Measurements from ENCODE around the gene RANBP10. TPM values are rescaled to one million over a fixed set of nuclear protein-coding genes. Genes with fewer than 3 reads are reported as not detected.

The RANBP10 gene
- total RNA-seq, 3 donors from 2014 or later (not counting 1 experiment from before 2014, with no cell fraction given), result 20.9 to 25.8 (median 24.5) TPM

DNA sequence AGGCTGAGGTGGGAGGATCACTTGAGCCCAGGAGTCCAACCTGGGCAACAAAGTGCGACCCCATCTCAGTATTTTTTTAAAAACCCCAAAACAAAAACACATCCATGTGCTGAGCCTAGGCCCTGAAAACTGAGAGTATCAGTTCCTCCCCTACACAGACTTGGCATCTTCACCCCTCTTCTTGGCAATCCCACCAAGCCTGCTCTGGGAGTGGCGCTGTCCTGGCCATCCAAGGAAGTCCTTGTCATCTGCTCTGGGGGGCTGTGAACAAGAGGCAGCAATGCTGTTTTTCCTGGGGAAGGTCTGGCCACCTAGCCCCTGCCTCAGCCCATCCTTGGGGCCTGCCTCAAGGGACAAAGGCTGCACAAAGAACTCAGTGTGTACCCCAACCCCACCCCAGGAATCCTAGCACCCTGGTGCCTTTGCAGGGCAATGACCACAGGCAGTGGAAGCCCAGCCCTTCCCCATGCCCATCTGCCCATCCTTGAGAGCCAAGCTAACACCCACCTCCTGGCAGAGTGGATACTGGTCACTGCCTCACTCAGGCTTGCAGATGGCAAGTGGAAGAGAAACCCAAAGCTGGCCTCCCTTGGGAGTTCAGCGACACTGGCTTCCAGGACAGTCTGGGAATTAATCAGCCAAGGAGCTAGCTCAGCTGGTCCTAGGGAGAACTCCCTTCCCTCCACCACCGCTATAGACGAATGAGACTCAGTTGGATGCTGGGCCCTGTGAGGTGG lies 72.5 kb downstream of the RANBP10 start:
- Mint-ChIP-seq H3K4me1 (peaks cover 0 to 4% of the 10 kb centered on the region in 2 donors), H3K36me3 (no peaks in the 10 kb centered on the region), H3K27me3 (ENCODE audit: low read depth in 2 of 2) (no peaks in the 10 kb centered on the region), H3K9me3 (no peaks in the 10 kb centered on the region), H3K27ac (no peak overlapping the region), H3K4me3 (no peak overlapping the region)
- intact Hi-C loops (cut with micrococcal nuclease), result no loop called here
- Histone ChIP-seq H3K4me1 (ENCODE audit: control insufficient read depth, insufficient read depth, low read length) (no peaks in the 10 kb centered on the region), H3K9me3 (ENCODE audit: control insufficient read depth, insufficient read depth, low read length) (no peaks in the 10 kb centered on the region), H3K27me3 (ENCODE audit: control insufficient read depth, insufficient read depth, low read length) (no peaks in the 10 kb centered on the region), H3K4me3 (ENCODE audit: low read length) (no peak overlapping the region), H3K27ac (ENCODE audit: low read length) (no peak overlapping the region), H3K36me3 (ENCODE audit: control insufficient read depth, insufficient read depth, low read length) (peaks cover 40% of the 10 kb centered on the region)
- ATAC-seq (no peak), DNase-seq (no peak)
- no peak for TF ChIP-seq CTCF (IDR thresholded peaks at IDR 0.05)
- 91% methylated on average over 5 of the region's 5 CpGs for WGBS (ENCODE audit: insufficient coverage)

DNA sequence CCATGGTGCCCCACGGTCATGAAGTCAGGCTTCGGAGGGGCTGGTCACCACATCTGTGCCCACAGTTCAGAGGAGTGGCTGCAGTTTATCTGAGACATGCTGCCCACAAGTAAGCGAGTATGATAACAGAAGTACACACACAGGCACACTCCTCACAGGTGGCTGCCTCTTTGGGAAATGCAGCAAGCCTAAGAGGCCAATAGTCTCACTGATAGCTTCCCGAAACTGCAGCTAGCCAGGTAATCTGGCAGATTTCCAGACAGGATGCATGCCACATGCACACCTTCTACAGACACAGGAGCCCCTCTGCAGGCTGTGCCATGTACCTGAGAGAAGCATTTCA lies 74.6 kb downstream of the RANBP10 start:
- 87% methylated on average over 4 of the region's 4 CpGs for WGBS (ENCODE audit: insufficient coverage)
- H3K36me3 ChIP-seq (ENCODE audit: control insufficient read depth, insufficient read depth, low read length), result peaks cover 48% of the 10 kb centered on the region
- no peak for TF ChIP-seq CTCF (IDR thresholded peaks at IDR 0.05)
- H3K4me3 Mint-ChIP-seq, result no peak overlapping the region
- no peaks in the 10 kb centered on the region for H3K27me3 Mint-ChIP-seq (ENCODE audit: low read depth in 2 of 2)
- H3K9me3 Mint-ChIP-seq, result no peaks in the 10 kb centered on the region
- peaks cover 0 to 4% of the 10 kb centered on the region in 2 donors for H3K4me1 Mint-ChIP-seq
- intact Hi-C loops (cut with micrococcal nuclease), result no loop called here
- H3K27me3 ChIP-seq (ENCODE audit: control insufficient read depth, insufficient read depth, low read length), result no peaks in the 10 kb centered on the region
- no peaks in the 10 kb centered on the region for H3K36me3 Mint-ChIP-seq
- no peak overlapping the region for H3K4me3 ChIP-seq (ENCODE audit: low read length)
- ATAC-seq (no peak), DNase-seq (no peak)
- no peak overlapping the region for H3K27ac Mint-ChIP-seq
- no peak overlapping the region for H3K27ac ChIP-seq (ENCODE audit: low read length)
- no peaks in the 10 kb centered on the region for H3K9me3 ChIP-seq (ENCODE audit: control insufficient read depth, insufficient read depth, low read length)
- no peaks in the 10 kb centered on the region for H3K4me1 ChIP-seq (ENCODE audit: control insufficient read depth, insufficient read depth, low read length)

DNA sequence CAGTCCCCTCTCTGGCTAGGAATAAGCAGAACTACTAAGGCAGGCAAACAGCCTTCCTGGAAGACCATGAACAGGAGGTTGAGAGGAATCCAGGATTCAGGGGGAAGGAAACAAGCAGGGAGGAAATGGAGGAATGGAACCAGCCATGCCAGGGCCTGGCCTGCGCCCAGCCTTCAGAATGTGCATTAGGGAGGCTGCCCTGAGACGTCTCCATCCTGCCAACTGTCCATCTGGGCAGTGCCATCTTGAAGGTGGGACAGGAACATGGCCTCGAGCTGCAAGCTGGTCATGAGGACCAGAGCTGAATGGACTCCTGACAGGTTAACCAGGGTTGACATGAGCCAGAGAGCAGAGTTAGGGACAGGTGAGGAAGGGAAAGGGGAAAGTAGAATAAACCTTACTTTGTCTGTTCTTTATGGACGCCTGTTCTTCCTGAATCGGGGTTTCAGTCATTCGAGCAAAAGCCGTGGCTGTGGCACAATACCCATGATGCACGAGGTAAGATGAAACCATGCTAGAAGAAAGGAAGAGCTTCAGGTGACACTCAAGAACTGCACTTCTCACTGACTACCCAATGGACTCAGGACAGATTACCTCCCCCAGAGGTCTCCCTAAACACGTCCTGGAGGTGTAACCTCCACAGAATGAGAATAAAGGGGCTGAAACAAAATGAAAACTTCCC lies 75.1 kb downstream of the RANBP10 start:
- no peaks in the 10 kb centered on the region for H3K9me3 ChIP-seq (ENCODE audit: control insufficient read depth, insufficient read depth, low read length)
- DNase-seq (no peak), ATAC-seq (no peak)
- TF ChIP-seq CTCF (IDR thresholded peaks at IDR 0.05), result no peak
- H3K36me3 Mint-ChIP-seq, result no peaks in the 10 kb centered on the region
- H3K36me3 ChIP-seq (ENCODE audit: control insufficient read depth, insufficient read depth, low read length), result peaks cover 50% of the 10 kb centered on the region
- no peaks in the 10 kb centered on the region for H3K9me3 Mint-ChIP-seq
- no peak overlapping the region for H3K27ac ChIP-seq (ENCODE audit: low read length)
- intact Hi-C loops (cut with micrococcal nuclease), result no loop called here
- 92% methylated on average over 9 of the region's 9 CpGs for WGBS (ENCODE audit: insufficient coverage)
- H3K4me3 ChIP-seq (ENCODE audit: low read length), result no peak overlapping the region
- no peaks in the 10 kb centered on the region for H3K27me3 ChIP-seq (ENCODE audit: control insufficient read depth, insufficient read depth, low read length)
- H3K27ac Mint-ChIP-seq, result no peak overlapping the region
- H3K27me3 Mint-ChIP-seq (ENCODE audit: low read depth in 2 of 2), result no peaks in the 10 kb centered on the region
- no peaks in the 10 kb centered on the region for H3K4me1 Mint-ChIP-seq
- no peak overlapping the region for H3K4me3 Mint-ChIP-seq
- no peaks in the 10 kb centered on the region for H3K4me1 ChIP-seq (ENCODE audit: control insufficient read depth, insufficient read depth, low read length)
